ENCODE data around the gene NALCN.

DNA sequence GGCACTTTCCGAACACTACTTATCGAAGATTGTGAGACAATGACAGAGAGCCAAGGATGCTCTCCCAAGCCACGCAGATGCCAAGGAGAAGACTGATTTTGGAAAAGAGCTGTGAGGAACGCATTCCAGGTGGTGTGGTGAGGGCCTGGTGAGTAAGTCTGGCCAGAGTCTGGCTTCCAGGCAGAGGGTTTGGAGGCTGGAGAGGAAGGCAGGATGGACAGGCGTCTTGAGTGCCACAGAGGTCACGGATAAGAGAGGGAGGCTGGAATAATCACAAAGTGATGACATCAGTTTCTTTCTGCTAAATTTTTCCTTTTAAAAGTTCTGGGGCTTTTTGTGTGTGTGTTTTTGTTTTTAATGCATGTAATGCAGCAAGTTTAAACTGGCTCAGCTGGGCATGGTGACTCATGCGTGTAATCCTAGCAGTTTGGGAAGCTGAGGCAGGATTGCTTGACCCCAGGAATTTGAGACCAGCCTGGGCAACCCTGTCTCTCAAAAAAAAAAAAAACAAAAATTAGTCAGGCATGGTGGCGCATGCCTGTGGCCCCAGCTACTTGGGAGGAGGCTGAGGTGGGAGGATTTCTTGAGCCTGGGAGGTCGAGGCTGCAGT, 235.1 kb downstream of the NALCN start:
- TF ChIP-seq, protein P1, sequence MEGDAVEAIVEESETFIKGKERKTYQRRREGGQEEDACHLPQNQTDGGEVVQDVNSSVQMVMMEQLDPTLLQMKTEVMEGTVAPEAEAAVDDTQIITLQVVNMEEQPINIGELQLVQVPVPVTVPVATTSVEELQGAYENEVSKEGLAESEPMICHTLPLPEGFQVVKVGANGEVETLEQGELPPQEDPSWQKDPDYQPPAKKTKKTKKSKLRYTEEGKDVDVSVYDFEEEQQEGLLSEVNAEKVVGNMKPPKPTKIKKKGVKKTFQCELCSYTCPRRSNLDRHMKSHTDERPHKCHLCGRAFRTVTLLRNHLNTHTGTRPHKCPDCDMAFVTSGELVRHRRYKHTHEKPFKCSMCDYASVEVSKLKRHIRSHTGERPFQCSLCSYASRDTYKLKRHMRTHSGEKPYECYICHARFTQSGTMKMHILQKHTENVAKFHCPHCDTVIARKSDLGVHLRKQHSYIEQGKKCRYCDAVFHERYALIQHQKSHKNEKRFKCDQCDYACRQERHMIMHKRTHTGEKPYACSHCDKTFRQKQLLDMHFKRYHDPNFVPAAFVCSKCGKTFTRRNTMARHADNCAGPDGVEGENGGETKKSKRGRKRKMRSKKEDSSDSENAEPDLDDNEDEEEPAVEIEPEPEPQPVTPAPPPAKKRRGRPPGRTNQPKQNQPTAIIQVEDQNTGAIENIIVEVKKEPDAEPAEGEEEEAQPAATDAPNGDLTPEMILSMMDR (IDR thresholded peaks at IDR 0.05): no peak
- TF ChIP-seq POLR2A (IDR thresholded peaks at IDR 0.05): no peak

All from gastroesophageal sphincter (tissue), 3 donors.